ENCODE measurements around the gene GRK1.

GRCh38 chr13:113638173-113638746 is 28.8 kb upstream of the GRK1 start:
- TF ChIP-seq CTCF (conservative IDR thresholded peaks at IDR 0.05; ENCODE audit: low read depth, low read length) (no peak), SMC3 (IDR thresholded peaks at IDR 0.05; ENCODE audit: low read depth, low read length) (no peak), RFX5 (IDR thresholded peaks at IDR 0.05; ENCODE audit: low read depth, low read length) (no peak), POLR2A (IDR thresholded peaks at IDR 0.05; ENCODE audit: low read depth, low read length) (no peak), USF2 (IDR thresholded peaks at IDR 0.05; ENCODE audit: low read depth, low read length) (no peak), CHD1 (IDR thresholded peaks at IDR 0.05; ENCODE audit: low read depth, low read length) (no peak), BHLHE40 (IDR thresholded peaks at IDR 0.05; ENCODE audit: low read depth, low read length) (no peak), RCOR1 (IDR thresholded peaks at IDR 0.05; ENCODE audit: insufficient replicate concordance, low read length) (no peak), RAD21 (IDR thresholded peaks at IDR 0.05; ENCODE audit: low read length) (no peak)

Data from IMR-90 (cell line).